Naive B cell (primary cell): Measurements from ENCODE around the gene ARID1A. TPM values are rescaled to one million over a fixed set of nuclear protein-coding genes. Genes with fewer than 3 reads are reported as not detected.

Experiments
- ATAC-seq, 2 donors: fragments of 150-1000 bp; cut with Tn5 transposase; 2 replicates each; pipeline ENCODE4 v1.10.0; 2021; ENCODE audit warnings: low read depth in 2 of 2, mild to moderate bottlenecking in 2 of 2, moderate library complexity in 2 of 2
- DNase-seq: peaks from one replicate; pipeline ENCODE4 v3.0.0; 2022
- H3K27ac Mint-ChIP-seq, 6 donors: one replicate each; pipeline ENCODE4 v1.8.0; 2020 to 2022; ENCODE audit warnings: mild to moderate bottlenecking in 6 of 6, mixed read lengths in 6 of 6, moderate library complexity in 5 of 6, inconsistent platforms in 2 of 6
- H3K27me3 Mint-ChIP-seq, 3 donors: one replicate each; pipeline ENCODE4 v1.8.0; 2021 to 2022; ENCODE audit warnings: mixed read lengths in 3 of 3, mild to moderate bottlenecking in 1 of 3
- H3K36me3 Mint-ChIP-seq, 2 donors: one replicate each; pipeline ENCODE4 v1.8.0; 2020 to 2022; ENCODE audit warnings: mixed read lengths in 2 of 2, inconsistent platforms in 1 of 2, mild to moderate bottlenecking in 1 of 2
- H3K4me1 Mint-ChIP-seq, 3 donors: one replicate each; pipeline ENCODE4 v1.8.0; 2020 to 2022; ENCODE audit warnings: mixed read lengths in 3 of 3, inconsistent platforms in 1 of 3, mild to moderate bottlenecking in 1 of 3, moderate library complexity in 1 of 3
- H3K4me3 Mint-ChIP-seq, 8 donors: one replicate each; pipeline ENCODE4 v1.8.0; 2020 to 2022; ENCODE audit warnings: mild to moderate bottlenecking in 8 of 8, mixed read lengths in 8 of 8, moderate library complexity in 8 of 8, inconsistent platforms in 2 of 8
- H3K9me3 Mint-ChIP-seq, 7 donors: one replicate each; pipeline ENCODE4 v1.8.0; 2020 to 2022; ENCODE audit warnings: mixed read lengths in 7 of 7, mild to moderate bottlenecking in 5 of 7, inconsistent platforms in 2 of 7, moderate library complexity in 1 of 7
- polyA plus RNA-seq, 6 donors: library from polyadenylated mRNA; unstranded; fragments of 300-500 nt; fragmentation: Illumina TruSeq; gene quantifications; one replicate each; pipeline ENCODE4 v1.2.3, GENCODE V29; 2021; ENCODE audit warnings: low read depth in 6 of 6

ARID1A gene
- polyA plus RNA-seq, 6 donors from 2014 or later = 8.8 to 38.2 (median 18.9) TPM

- peak overlapping the region in 5 of 8 donors; percentile 25 to 56 (median 32) for H3K4me3 Mint-ChIP-seq
- ATAC-seq (no peak), DNase-seq (no peak)
- H3K36me3 Mint-ChIP-seq = peaks cover 5 to 10% of the 10 kb centered on the region in 2 donors
- H3K4me1 Mint-ChIP-seq = peaks cover 76 to 85% (median 80%) of the 10 kb centered on the region in 3 donors
- H3K9me3 Mint-ChIP-seq = no peaks in the 10 kb centered on the region
- peak overlapping the region in 5 of 6 donors; percentile 0 to 74 (median 17) for H3K27ac Mint-ChIP-seq
- no peaks in the 10 kb centered on the region for H3K27me3 Mint-ChIP-seq
Measured at GRCh38 chr1:26726784-26727183, 31.0 kb downstream of the ARID1A start.

GRCh38 chr1:26727476-26727875 lies 31.7 kb downstream of the ARID1A start:
- Mint-ChIP-seq H3K27me3 (no peaks in the 10 kb centered on the region), H3K9me3 (no peaks in the 10 kb centered on the region), H3K36me3 (peaks cover 5 to 10% of the 10 kb centered on the region in 2 donors), H3K4me3 (no peak overlapping the region), H3K4me1 (peaks cover 70 to 78% (median 73%) of the 10 kb centered on the region in 3 donors), H3K27ac (peak overlapping the region in 3 of 6 donors; percentile 7 to 92 (median 71))
- no peak for ATAC-seq
- DNase-seq = no peak

- DNase-seq (no peak), ATAC-seq (no peak)
- no peaks in the 10 kb centered on the region for H3K9me3 Mint-ChIP-seq
- no peak overlapping the region for H3K4me3 Mint-ChIP-seq
- peak overlapping the region in 5 of 6 donors; percentile 29 to 86 (median 71) for H3K27ac Mint-ChIP-seq
- H3K36me3 Mint-ChIP-seq = peaks cover 10 to 11% of the 10 kb centered on the region in 2 donors
- no peaks in the 10 kb centered on the region for H3K27me3 Mint-ChIP-seq
- peaks cover 62 to 67% (median 66%) of the 10 kb centered on the region in 3 donors for H3K4me1 Mint-ChIP-seq
Measured at GRCh38 chr1:26728645-26729044, 32.8 kb downstream of the ARID1A start.

- peaks cover 10 to 11% of the 10 kb centered on the region in 2 donors for H3K36me3 Mint-ChIP-seq
- peaks cover 53 to 63% (median 57%) of the 10 kb centered on the region in 3 donors for H3K4me1 Mint-ChIP-seq
- no peak for DNase-seq
- H3K27me3 Mint-ChIP-seq = no peaks in the 10 kb centered on the region
- H3K4me3 Mint-ChIP-seq = no peak overlapping the region
- peak overlapping the region in 2 of 6 donors; percentile 35 to 44 for H3K27ac Mint-ChIP-seq
- no peak for ATAC-seq
- H3K9me3 Mint-ChIP-seq = no peaks in the 10 kb centered on the region
Measured at GRCh38 chr1:26729633-26730032, 33.8 kb downstream of the ARID1A start.

- ATAC-seq = no peak
- H3K27ac Mint-ChIP-seq = peak overlapping the region in 2 of 6 donors; percentile 69 to 85
- DNase-seq = no peak
- peaks cover 13 to 14% of the 10 kb centered on the region in 2 donors for H3K36me3 Mint-ChIP-seq
- no peaks in the 10 kb centered on the region for H3K27me3 Mint-ChIP-seq
- H3K9me3 Mint-ChIP-seq = no peaks in the 10 kb centered on the region
- H3K4me3 Mint-ChIP-seq = no peak overlapping the region
- H3K4me1 Mint-ChIP-seq = peaks cover 46 to 54% (median 48%) of the 10 kb centered on the region in 3 donors
Measured at GRCh38 chr1:26730695-26731094, 34.9 kb downstream of the ARID1A start.

- Mint-ChIP-seq H3K4me3 (no peak overlapping the region), H3K36me3 (peaks cover 15 to 18% of the 10 kb centered on the region in 2 donors), H3K27me3 (no peaks in the 10 kb centered on the region), H3K4me1 (peaks cover 41 to 49% (median 48%) of the 10 kb centered on the region in 3 donors), H3K27ac (peak overlapping the region in 4 of 6 donors; percentile 69 to 95 (median 88)), H3K9me3 (no peaks in the 10 kb centered on the region)
- DNase-seq (no peak), ATAC-seq (no peak)
Measured at GRCh38 chr1:26731233-26731902, 35.6 kb downstream of the ARID1A start.

GRCh38 chr1:26733392-26733791 lies 37.6 kb downstream of the ARID1A start:
- no peak for ATAC-seq
- H3K36me3 Mint-ChIP-seq = peaks cover 15 to 18% of the 10 kb centered on the region in 2 donors
- peaks cover 23 to 32% (median 27%) of the 10 kb centered on the region in 3 donors for H3K4me1 Mint-ChIP-seq
- no peak for DNase-seq
- H3K27me3 Mint-ChIP-seq = no peaks in the 10 kb centered on the region
- peak overlapping the region in 4 of 6 donors; percentile 27 to 59 (median 38) for H3K27ac Mint-ChIP-seq
- no peaks in the 10 kb centered on the region for H3K9me3 Mint-ChIP-seq
- H3K4me3 Mint-ChIP-seq = no peak overlapping the region

GRCh38 chr1:26733982-26734381 lies 38.2 kb downstream of the ARID1A start:
- Mint-ChIP-seq H3K4me1 (peaks cover 19 to 32% (median 21%) of the 10 kb centered on the region in 3 donors), H3K36me3 (peaks cover 15 to 18% of the 10 kb centered on the region in 2 donors), H3K27me3 (no peaks in the 10 kb centered on the region), H3K9me3 (no peaks in the 10 kb centered on the region), H3K4me3 (no peak overlapping the region), H3K27ac (peak overlapping the region in 4 of 6 donors; percentile 34 to 79 (median 46))
- ATAC-seq = no peak
- DNase-seq = no peak

GRCh38 chr1:26734501-26735058 lies 38.8 kb downstream of the ARID1A start:
- Mint-ChIP-seq H3K36me3 (peaks cover 15 to 18% of the 10 kb centered on the region in 2 donors), H3K27me3 (no peaks in the 10 kb centered on the region), H3K27ac (peak overlapping the region in 5 of 6 donors; percentile 34 to 79 (median 78)), H3K4me1 (peaks cover 23 to 33% (median 25%) of the 10 kb centered on the region in 3 donors), H3K4me3 (no peak overlapping the region), H3K9me3 (no peaks in the 10 kb centered on the region)
- DNase-seq (no peak), ATAC-seq (no peak)

- no peaks in the 10 kb centered on the region for H3K27me3 Mint-ChIP-seq
- peaks cover 47 to 63% (median 53%) of the 10 kb centered on the region in 3 donors for H3K4me1 Mint-ChIP-seq
- H3K36me3 Mint-ChIP-seq = peaks cover 9 to 29% of the 10 kb centered on the region in 2 donors
- DNase-seq (no peak), ATAC-seq (no peak)
- peak overlapping the region in 7 of 8 donors; percentile 2 to 80 (median 70) for H3K4me3 Mint-ChIP-seq
- peak overlapping the region; percentile 69 to 97 (median 80) for H3K27ac Mint-ChIP-seq
- H3K9me3 Mint-ChIP-seq = no peaks in the 10 kb centered on the region
Measured at GRCh38 chr1:26739329-26739914, 43.6 kb downstream of the ARID1A start.

- peaks cover 9 to 29% of the 10 kb centered on the region in 2 donors for H3K36me3 Mint-ChIP-seq
- no peaks in the 10 kb centered on the region for H3K9me3 Mint-ChIP-seq
- peaks cover 52 to 70% (median 60%) of the 10 kb centered on the region in 3 donors for H3K4me1 Mint-ChIP-seq
- H3K4me3 Mint-ChIP-seq = peak overlapping the region; percentile 1 to 72 (median 24)
- peak overlapping the region; percentile 69 to 97 (median 80) for H3K27ac Mint-ChIP-seq
- ATAC-seq (no peak), DNase-seq (no peak)
- no peaks in the 10 kb centered on the region for H3K27me3 Mint-ChIP-seq
Measured at GRCh38 chr1:26740023-26740634, 44.3 kb downstream of the ARID1A start.

- peak overlapping the region; percentile 49 to 97 (median 84) for H3K27ac Mint-ChIP-seq
- H3K36me3 Mint-ChIP-seq = peaks cover 5 to 23% of the 10 kb centered on the region in 2 donors
- no peak for ATAC-seq
- H3K4me3 Mint-ChIP-seq = peak overlapping the region in 2 of 8 donors; percentile 2 to 35
- H3K9me3 Mint-ChIP-seq = no peaks in the 10 kb centered on the region
- peaks cover 48 to 77% (median 64%) of the 10 kb centered on the region in 3 donors for H3K4me1 Mint-ChIP-seq
- no peaks in the 10 kb centered on the region for H3K27me3 Mint-ChIP-seq
- DNase-seq = no peak
Measured at GRCh38 chr1:26740952-26741351, 45.1 kb downstream of the ARID1A start.

- Mint-ChIP-seq H3K36me3 (peaks cover 11 to 22% of the 10 kb centered on the region in 2 donors), H3K9me3 (no peaks in the 10 kb centered on the region), H3K27me3 (no peaks in the 10 kb centered on the region), H3K4me1 (peaks cover 57 to 99% (median 80%) of the 10 kb centered on the region in 3 donors), H3K4me3 (peak overlapping the region; percentile 61 to 90 (median 84)), H3K27ac (peak overlapping the region; percentile 69 to 97 (median 94))
- no peak for DNase-seq
- peak; percentile 46 to 50 for ATAC-seq
Measured at GRCh38 chr1:26743426-26744059, 47.7 kb downstream of the ARID1A start.
